ENCODE data around the gene TMEM212.

Gene TMEM212

DNA sequence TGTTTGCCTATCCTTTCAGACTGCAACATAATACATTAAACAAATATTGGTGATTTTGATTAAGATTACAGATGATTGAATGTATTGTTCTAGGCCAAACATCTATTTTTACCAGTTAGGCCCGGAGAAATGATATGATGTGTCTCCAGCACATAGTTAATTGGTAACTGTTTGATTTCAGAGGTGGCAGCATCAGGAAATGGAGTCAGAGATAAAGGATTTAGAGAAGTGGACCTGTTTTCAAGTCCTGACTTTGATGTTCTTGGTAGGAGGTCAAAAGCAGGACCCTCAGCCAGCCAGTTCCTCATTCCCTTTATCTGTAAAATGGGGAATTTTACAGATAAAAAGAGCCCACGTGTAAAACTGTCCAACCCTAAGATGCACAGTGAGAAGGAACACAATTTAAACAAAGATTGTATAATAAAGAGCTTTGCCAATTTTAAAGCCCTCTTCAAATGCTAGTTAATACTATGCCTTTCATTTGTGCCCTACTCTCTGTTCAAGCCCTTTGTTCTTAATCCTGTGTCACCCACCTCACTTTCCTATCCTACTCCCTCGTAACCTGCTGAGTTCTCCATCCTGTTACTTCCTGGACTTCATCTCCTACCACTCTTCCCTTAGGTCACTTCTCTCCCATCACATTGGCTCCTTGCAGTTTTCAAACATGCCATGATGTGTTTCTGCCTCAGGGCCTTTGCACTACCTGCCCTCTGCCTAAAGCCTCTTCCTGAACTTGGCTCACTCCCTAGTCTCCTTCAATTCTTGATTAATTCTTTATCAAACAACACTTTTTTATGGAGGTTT lies 2.5 kb downstream of the TMEM212 start:
- TF ChIP-seq CTCF (IDR thresholded peaks at IDR 0.05; ENCODE audit: insufficient read depth, low read length, missing control alignments), result no peak
- POLR2A ChIA-PET, result no interaction called here
- no peak for DNase-seq (ENCODE audit: low read depth, low spot score)
- no peak overlapping the region for H3K4me3 ChIP-seq (ENCODE audit: low read depth, low read length)
- CTCF ChIA-PET, result no interaction called here

DNA sequence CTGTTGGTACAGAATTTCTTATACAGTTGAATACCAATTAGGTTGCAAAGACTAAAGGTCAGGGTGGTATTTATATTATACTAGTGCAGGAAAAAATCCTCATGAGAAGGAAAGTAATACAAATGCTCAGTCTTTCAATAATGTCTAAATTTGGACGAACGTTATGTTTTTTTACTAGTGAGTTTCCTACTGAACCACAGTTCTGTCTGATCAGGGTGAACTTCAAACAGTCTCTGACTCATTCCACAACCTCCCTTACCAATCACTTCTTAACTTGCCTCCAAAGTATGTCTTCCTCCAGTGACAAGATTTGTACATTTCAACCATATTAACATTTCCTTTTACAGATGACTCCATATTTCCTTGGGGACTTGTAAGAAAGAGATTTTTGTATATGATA lies 3.4 kb downstream of the TMEM212 start:
- TF ChIP-seq CTCF (IDR thresholded peaks at IDR 0.05; ENCODE audit: insufficient read depth, low read length, missing control alignments), result no peak
- ChIA-PET POLR2A (no interaction called here), CTCF (no interaction called here)
- H3K4me3 ChIP-seq (ENCODE audit: low read depth, low read length), result no peak overlapping the region
- no peak for DNase-seq (ENCODE audit: low read depth, low spot score)

DNA sequence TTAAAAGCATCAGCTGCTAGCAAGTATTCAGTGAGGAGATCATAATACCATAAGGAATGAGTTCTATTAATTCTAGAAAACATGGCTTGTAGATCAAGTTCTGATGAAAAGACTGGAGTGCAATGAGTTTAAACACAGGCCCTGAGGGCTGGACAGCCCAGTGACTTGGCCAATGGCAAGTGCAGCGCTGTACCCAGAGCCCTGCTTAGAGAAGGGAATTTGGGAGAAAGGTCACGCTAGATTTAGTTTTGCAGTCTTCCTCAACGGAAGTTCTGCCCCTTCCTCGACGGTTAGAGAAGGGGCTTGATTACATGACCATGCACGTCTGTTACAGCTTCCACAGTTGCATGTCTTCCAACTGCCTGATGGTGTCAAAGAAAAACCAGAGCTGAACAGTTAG lies 4.0 kb downstream of the TMEM212 start:
- H3K4me3 ChIP-seq (ENCODE audit: low read depth, low read length), result no peak overlapping the region
- CTCF ChIA-PET, result no interaction called here
- no peak for TF ChIP-seq CTCF (IDR thresholded peaks at IDR 0.05; ENCODE audit: insufficient read depth, low read length, missing control alignments)
- POLR2A ChIA-PET, result interaction anchor here (0.8 kb wide), 1 partner anchor 27 kb away, joined by 3 read pairs; no protein-coding TSS in a partner anchor
- DNase-seq (ENCODE audit: low read depth, low spot score), result no peak

GRCh38 chr3:171847595-171848259 lies 4.6 kb downstream of the TMEM212 start:
- CTCF ChIA-PET, result no interaction called here
- no peak for TF ChIP-seq CTCF (IDR thresholded peaks at IDR 0.05; ENCODE audit: insufficient read depth, low read length, missing control alignments)
- H3K4me3 ChIP-seq (ENCODE audit: low read depth, low read length), result no peak overlapping the region
- POLR2A ChIA-PET, result interaction anchor here (0.8 kb wide), 1 partner anchor 26 kb away, joined by 3 read pairs; no protein-coding TSS in a partner anchor
- DNase-seq (ENCODE audit: low read depth, low spot score), result no peak

DNA sequence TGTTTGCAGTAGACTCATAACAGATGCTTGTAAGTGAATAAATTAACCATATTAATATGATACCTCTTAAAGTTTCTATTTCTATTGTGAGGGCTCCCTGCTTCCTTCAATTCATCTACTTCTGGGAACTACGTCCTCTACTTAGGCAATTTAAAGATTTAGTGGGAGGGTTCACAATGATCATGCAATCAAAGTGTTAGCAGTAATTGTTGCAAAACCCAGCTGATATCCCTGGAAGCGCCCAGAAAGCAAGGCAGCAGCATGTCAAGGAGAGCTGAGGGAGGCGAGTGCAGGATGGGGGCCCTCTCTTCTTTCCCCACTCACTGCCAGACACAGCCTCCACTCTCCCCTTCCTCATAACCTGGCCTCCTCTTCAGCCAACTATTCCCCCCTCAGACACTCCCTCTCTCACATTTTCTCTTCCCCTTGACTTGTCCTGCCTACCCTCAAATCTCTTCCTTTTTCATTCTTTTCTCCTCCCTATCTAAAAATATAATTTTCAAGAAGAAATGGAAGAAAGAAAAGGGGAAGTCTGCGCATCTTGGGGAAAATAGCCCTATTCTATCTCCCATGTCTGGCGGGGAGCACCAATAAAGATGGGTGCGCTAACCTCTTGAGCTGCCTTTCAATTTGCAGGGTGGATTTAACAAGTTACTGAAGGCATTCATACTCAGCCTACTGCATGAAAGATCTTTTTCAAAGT lies 6.6 kb downstream of the TMEM212 start:
- no peak overlapping the region for H3K4me3 ChIP-seq (ENCODE audit: low read depth, low read length)
- ChIA-PET CTCF (interaction anchor here (1.4 kb wide), 1 partner anchor 9 kb away, joined by 5 read pairs; no protein-coding TSS in a partner anchor), POLR2A (no interaction called here)
- no peak for TF ChIP-seq CTCF (IDR thresholded peaks at IDR 0.05; ENCODE audit: insufficient read depth, low read length, missing control alignments)
- DNase-seq (ENCODE audit: low read depth, low spot score), result no peak

Measured in AG04449 (cell line).